Vagina (tissue), 2 donors: ENCODE measurements around the gene CORO2B.

Experiments
- CTCF ChIP-seq, 3 experiments: fragments of 450-650 bp in 2 of 3; fragments of 200-600 bp in 1 of 3; sonication (generic) in 1 of 3; IDR thresholded peaks; one replicate each; pipeline ENCODE4 v1.5.1; 2017 to 2019; ENCODE audit warnings: antibody characterized with exemption in 3 of 3, mild to moderate bottlenecking in 2 of 3, moderate library complexity in 2 of 3
- POLR2A ChIP-seq, 2 donors: fragments of 450-650 bp; IDR thresholded peaks; one replicate each; pipeline ENCODE4 v1.6.1; 2017; ENCODE audit warnings: antibody characterized with exemption in 2 of 2, mild to moderate bottlenecking in 2 of 2, moderate library complexity in 2 of 2
- POLR2AphosphoS5 ChIP-seq, 2 donors: sonication (generic); formaldehyde crosslinking; IDR thresholded peaks; one replicate each; pipeline ENCODE4 v1.9.0; 2017; ENCODE audit warnings: antibody characterized with exemption in 2 of 2, mild to moderate bottlenecking in 2 of 2, low read depth in 1 of 2; ENCODE audit not compliant: insufficient read depth in 1 of 2

GRCh38 chr15:68630211-68630555, 51.4 kb downstream of the CORO2B start:
- no peak for TF ChIP-seq POLR2AphosphoS5 (IDR thresholded peaks at IDR 0.05; ENCODE audit: insufficient read depth in 1 of 2, low read depth in 1 of 2)
- TF ChIP-seq CTCF (IDR thresholded peaks at IDR 0.05) = no peak
- no peak for TF ChIP-seq POLR2A (IDR thresholded peaks at IDR 0.05)
